ENCODE results near the gene ASCL4.

The ASCL4 gene

GRCh38 chr12:107778383-107779025, 4.0 kb downstream of the ASCL4 start:
- DNase-seq (ENCODE audit: low read depth in 2 of 2), result no peak

- no peak for DNase-seq (ENCODE audit: low read depth in 2 of 2)
Observed at GRCh38 chr12:107779077-107779831, 4.8 kb downstream of the ASCL4 start.

- DNase-seq (ENCODE audit: low read depth in 2 of 2), result no peak
Observed at GRCh38 chr12:107780298-107780697, 5.8 kb downstream of the ASCL4 start.

- DNase-seq (ENCODE audit: low read depth in 2 of 2), result no peak
Observed at GRCh38 chr12:107782067-107782466, 7.6 kb downstream of the ASCL4 start.

- DNase-seq (ENCODE audit: low read depth in 2 of 2), result no peak
Observed at GRCh38 chr12:107783406-107784376, 9.2 kb downstream of the ASCL4 start.

- no peak for DNase-seq (ENCODE audit: low read depth in 2 of 2)
Observed at GRCh38 chr12:107788281-107788680, 13.8 kb downstream of the ASCL4 start.

- DNase-seq (ENCODE audit: low read depth in 2 of 2), result no peak
Observed at GRCh38 chr12:107788690-107789458, 14.4 kb downstream of the ASCL4 start.

GRCh38 chr12:107791465-107792089, 17.1 kb downstream of the ASCL4 start:
- DNase-seq (ENCODE audit: low read depth in 2 of 2), result no peak

- DNase-seq (ENCODE audit: low read depth in 2 of 2), result no peak
Observed at GRCh38 chr12:107794451-107794850, 19.9 kb downstream of the ASCL4 start.

- DNase-seq (ENCODE audit: low read depth in 2 of 2), result no peak
Observed at GRCh38 chr12:107798580-107798979, 24.1 kb downstream of the ASCL4 start.

GRCh38 chr12:107801150-107801549, 26.6 kb downstream of the ASCL4 start:
- DNase-seq (ENCODE audit: low read depth in 2 of 2), result no peak

GRCh38 chr12:107803092-107803491, 28.6 kb downstream of the ASCL4 start:
- DNase-seq (ENCODE audit: low read depth in 2 of 2), result no peak

GRCh38 chr12:107805488-107806180, 31.1 kb downstream of the ASCL4 start:
- DNase-seq (ENCODE audit: low read depth in 2 of 2), result no peak

GRCh38 chr12:107807471-107808150, 33.1 kb downstream of the ASCL4 start:
- DNase-seq (ENCODE audit: low read depth in 2 of 2), result no peak

GRCh38 chr12:107817250-107817649, 42.7 kb downstream of the ASCL4 start:
- DNase-seq (ENCODE audit: low read depth in 2 of 2), result no peak

GRCh38 chr12:107818984-107819383, 44.5 kb downstream of the ASCL4 start:
- DNase-seq (ENCODE audit: low read depth in 2 of 2), result peak in 1 of 2 experiments; percentile 3

GRCh38 chr12:107822356-107822755, 47.9 kb downstream of the ASCL4 start:
- DNase-seq (ENCODE audit: low read depth in 2 of 2), result no peak

All from fibroblast of skin of left biceps (primary cell).